Stimulated activated CD8-positive, alpha-beta memory T cell treated with anti-CD3 and anti-CD28 coated beads, Interleukin-15, amount 100 ng/mL, for 24 hours (primary cell): ENCODE data around the gene TIGD1.
"Not testable (repeated sequence)": the region's sequence is repeated elsewhere in the genome, so short reads cannot be mapped to it uniquely, and the experiment has no call there.

ENCODE experiments used
- DNase-seq: peaks from one replicate; pipeline ENCODE4 v3.0.0-alpha.2; 2020; ENCODE audit warnings: low read depth

The TIGD1 gene

DNA sequence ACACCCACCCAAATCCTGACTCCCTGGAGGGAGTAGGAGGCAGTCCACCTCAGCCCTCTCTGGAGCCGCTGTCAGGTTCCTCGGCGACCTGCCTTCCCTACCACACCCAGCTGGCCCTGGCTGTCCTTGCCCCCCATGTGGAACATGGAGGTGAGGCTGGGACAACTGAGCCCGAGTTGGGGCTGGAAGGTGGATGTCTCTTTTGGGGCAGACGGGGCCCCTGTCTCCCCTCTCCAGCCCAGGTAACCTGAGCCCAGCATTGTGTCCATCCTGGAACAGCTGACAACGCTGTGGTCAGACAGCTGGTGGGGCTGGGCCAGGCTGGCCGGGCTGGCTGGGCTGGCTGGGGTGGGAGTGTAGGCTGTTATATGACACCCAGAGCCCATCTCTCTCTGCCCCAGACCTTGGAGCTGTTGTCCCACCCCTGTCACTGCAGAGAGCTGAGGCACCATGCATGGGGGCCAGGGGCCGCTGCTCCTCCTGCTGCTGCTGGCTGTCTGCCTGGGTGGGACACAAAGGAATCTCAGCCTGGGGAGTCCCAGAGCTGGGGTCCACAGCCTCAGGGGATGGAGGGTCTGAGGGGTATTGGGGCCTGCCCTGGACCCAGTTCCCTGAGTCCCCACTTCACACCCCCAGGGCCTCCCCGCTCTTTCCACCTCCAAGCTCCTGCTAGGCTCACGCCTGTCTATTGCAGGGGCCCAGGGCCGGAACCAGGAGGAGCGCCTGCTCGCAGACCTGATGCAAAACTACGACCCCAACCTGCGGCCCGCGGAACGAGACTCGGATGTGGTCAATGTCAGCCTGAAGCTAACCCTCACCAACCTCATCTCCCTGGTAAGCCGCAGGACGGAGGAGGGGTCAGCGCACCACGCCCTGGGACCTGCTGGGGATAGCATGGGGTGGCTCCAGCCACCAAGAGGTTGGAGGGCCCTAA, 10.8 kb downstream of the TIGD1 start, which contains the start of gene CHRNG:
Gene CHRNG, plus strand, starts transcription at position 395 of the 934 bp plus-strand sequence. Its CDS starts 56 bp downstream, at position 451.
- no peak for DNase-seq

DNA sequence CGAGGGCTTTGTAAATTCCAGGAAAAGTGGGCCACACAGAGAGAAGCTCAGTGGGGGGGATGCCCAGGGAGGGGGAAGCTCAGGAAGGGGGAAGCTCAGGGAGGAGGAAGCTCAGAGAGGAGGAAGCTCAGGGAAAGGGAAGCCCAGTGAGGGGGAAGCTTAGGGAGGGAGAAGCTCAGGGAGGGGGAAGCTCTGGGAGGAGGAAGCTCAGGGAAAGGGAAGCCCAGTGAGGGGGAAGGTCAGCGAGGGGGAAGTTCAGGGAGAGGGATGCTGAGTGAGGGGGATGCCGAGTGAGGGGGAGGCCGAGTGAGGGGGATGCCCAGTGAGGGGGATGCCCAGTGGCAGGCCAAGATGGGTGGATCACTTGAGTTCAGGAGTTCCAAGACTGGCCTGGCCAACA, 11.7 kb downstream of the TIGD1 start:
- DNase-seq = no peak

DNA sequence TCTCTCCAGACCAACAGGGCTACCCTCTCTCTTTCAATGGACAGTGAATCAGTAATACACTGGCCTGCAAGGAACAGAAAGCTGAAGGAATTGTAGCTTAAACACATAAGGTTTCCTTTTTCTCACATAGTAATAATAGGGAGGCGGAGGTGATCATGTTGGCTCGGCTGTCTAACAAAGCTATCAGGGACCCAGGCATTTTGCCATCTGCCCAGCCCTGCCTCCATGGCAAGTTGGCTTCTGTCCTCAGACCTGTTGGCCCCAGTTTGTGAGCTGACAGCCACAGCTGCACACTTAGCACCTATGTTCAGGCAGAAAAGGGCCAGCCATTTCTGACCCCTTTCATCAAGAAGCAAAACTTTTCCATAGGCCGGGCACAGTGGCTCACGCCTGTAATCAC, 12.9 kb downstream of the TIGD1 start:
- no peak for DNase-seq

DNA sequence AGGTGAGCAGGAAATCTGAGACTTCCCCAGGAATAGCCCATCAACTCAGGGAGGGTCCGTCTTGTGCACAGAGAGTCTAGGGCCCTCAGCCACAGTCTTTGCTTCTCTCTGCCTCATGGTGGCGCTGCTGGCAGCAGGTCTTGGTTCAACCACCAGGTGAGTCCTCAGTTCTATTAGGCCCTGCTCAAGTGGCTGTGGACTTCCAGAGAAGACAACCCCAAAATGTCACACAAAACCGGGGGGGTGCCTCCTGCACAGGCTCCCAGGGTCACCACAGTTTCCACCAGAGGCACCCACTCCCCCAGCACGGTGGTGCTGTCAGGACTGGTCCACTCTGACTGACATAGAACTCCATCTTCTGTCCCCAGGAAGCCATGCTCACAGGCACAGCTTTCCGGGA, 13.3 kb downstream of the TIGD1 start:
- DNase-seq = no peak

DNA sequence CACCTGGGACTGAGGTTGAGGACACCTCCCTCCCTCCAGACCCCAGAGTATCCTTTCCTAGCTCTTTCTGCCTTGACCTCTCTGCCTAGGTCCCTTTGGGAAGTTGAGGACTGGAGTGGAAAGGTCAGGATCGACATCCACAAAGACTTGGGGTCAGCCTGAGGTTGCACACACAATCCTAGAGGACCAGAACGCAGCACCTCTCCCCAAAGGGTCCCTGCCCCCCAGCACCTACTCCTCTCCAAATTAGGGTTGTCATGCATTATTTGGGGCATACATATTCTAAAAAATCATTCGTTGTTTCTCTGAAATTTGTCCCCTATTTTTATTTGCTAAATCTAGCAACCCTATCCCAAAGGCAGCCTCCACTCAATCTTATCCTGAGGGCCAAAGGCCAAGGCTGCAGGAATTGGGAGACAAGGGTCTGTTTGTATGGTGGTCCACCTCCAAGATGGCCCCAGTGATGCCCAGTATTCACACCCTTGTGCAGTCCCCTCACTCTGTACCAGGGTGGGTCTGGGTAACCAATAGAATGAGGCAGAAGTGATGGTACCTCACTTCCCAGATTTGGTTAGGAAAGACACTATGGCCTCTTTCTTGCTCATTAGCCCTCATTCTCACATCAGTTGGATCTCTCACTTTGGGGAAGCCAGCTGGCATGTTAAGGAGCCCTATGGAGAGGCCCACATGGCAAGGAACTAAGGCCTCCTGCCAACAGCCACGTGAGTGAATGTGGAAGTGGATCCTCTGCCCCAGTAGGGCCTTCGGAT, 14.4 kb downstream of the TIGD1 start:
- no peak for DNase-seq

DNA sequence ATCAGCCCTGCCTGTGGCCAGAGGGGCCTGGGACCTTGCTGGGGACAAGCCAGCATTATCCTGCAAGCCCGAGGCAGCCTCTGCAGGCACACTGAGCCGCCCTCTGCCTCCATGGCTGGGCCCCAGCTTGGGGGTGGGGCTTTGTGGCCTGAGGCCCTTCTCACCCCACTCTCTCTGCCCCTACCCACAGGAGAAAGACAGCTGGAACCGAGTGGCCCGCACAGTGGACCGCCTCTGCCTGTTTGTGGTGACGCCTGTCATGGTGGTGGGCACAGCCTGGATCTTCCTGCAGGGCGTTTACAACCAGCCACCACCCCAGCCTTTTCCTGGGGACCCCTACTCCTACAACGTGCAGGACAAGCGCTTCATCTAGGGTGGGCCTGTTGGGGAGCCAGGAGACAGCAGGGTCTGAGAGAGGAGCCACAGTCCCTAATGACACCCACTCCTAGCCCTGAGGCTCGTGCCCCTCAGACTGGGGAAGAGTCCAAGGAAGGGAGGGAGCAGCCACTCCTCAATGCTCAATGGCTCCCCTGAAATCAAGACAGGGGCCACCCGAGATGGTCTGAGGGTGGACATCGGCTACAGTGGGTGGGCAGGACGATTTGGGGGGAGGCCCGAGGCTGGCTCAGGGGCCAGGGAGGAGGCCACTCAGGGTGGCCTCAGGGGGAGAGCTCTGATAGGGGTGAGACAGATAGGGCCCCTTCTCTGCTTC, 15.3 kb downstream of the TIGD1 start:
- DNase-seq = no peak

DNA sequence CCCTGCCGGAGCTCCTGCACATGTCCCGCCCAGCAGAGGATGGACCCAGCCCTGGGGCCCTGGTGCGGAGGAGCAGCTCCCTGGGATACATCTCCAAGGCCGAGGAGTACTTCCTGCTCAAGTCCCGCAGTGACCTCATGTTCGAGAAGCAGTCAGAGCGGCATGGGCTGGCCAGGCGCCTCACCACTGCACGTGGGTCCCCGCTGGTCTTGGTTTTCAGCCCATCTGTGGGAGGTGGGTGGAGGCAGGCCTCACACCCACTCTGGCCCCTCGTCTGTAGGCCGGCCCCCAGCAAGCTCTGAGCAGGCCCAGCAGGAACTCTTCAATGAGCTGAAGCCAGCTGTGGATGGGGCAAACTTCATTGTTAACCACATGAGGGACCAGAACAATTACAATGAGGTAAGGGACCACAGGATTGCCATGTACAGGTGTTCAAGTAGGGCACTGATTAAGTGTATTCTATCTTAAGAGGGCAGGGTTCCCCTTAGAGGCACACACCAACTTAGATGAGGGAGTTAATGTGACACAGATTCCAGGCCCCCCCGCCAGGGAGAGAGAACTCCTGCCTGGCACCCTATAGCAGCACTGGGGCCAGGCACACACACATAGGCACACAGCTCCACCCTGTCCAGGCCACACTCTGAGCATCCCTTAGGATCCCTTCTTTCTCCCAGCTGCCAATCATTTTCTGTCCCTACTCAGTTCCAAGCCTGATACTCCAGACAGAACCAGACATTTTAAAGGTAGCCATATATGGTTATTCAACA, 16.2 kb downstream of the TIGD1 start:
- DNase-seq = no peak

DNA sequence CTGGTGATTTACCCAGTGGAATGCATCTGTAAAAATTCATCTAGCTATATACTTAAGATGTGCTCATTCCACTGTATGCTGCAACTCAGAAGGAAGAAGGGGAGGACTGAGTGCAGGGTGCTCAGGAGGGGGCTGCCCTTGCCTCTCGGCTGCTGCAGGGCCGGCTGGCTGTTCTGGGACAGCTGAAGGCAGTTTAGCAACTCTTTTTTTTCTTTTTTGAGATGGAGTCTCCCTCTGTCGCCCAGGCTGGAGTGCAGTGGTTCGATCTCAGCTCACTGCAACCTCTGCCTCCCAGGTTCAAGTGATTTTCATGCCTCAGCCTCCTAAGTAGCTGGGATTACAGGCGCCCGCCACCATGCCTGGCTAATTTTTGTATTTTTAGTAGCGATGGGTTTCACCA, 17.5 kb downstream of the TIGD1 start:
- DNase-seq = not testable (repeated sequence)

DNA sequence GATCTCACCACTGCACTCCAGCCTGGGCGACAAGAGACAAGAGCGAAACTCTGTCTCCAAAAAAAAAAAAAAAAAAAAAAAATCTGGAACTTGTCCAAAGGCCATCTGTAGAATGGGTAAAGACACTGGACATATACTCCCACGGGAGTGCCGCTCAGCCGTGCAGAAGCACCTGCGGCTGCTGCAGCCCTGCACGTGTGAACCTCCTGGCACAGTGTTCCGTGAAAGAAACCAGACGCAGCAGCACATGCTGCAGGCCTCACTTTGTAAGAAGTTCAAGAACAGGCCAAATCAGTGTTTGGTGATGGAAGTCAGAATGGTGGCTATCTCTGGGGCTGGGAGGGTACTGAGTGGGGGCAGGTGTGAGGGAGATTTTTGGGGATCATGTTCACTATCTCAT, 17.9 kb downstream of the TIGD1 start:
- DNase-seq = no peak

DNA sequence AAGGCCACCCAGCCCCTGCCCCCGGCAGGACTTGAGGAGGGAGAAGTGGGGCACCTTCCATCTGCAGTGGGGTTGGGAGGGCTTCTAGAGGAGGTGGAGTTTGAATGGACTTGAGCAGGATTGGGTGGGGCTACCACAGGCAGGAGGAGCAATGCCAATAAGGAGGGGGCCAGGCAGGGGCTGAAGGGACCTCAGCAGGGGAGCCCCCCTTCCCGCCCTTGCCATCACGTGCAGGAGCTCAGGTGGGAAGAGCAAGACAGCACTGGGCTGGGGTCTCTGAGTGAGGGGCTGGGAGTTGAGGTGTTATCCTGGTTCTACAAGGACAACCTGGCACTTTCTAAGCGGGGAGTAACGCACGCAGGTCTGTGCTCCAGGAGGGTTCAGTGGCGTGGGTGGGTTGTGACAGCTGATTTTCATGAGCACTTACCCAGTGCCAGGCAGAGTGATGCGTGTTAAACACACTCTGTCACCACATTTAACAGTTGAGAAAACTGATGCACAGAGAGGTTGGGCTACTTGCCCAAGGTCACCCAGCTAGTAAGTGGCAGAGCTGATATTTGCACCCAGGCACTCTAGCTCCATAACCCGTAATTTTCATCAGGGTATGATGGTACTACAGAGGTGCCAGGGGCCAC, 19.6 kb downstream of the TIGD1 start:
- DNase-seq = no peak

DNA sequence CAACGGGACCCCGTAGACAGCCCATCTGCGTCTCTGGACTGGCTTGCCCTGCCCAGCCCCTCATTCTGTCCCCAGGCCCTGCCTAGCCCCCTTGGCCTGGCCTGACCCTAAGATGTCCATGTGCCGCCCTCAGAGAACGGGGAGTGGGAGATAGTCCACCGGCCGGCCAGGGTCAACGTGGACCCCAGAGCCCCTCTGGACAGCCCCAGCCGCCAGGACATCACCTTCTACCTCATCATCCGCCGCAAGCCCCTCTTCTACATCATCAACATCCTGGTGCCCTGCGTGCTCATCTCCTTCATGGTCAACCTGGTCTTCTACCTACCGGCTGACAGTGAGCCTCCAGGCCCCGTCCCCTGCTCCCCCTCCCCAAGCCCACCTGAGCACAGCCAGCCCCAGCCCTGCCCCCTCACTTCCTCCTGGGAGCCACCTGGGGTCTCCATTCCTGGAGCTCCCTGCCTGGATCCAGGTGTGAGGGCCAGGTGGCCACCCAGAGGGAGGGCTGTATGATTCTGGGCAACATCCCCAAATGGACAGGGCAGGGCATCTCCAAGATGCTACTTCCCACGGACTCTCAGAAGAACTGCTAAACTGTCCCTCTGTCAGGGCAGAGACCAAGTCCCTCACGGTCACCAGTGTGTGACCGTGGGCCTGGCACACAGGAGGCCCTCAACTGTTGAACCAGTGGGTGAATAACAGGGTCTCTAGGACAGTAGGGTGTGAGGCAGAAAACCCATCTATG, 20.4 kb downstream of the TIGD1 start:
- no peak for DNase-seq

DNA sequence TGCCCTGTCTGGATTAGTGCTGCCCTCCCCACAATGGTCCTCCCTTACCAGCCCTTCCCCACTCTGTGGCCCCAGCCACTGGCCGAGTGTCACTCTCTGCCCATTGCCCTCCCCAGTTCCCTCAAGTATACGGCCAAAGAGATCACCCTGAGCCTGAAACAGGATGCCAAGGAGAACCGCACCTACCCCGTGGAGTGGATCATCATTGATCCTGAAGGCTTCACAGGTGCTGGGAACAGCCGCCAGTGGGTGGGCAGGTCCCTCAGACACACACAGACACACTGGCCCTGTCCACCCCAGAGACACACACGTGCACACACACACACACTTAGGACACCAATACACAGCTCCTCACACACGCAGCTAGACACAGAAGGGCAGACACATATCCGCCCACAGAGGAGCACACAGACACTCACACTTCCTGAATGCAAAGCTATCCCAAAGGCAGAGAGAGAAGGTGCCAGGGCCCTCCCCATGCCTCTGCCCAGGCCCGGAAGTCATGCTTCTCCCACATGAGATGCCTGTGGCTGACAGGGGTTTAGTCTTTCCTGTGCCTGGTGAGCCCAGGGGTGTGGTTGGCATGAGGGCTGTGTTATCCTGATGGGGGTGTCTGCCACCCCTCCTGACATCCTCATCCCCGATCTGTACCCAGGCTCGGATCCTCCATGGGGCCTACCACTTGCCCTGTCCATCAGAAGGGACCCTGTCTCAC, 21.5 kb downstream of the TIGD1 start:
- no peak for DNase-seq

DNA sequence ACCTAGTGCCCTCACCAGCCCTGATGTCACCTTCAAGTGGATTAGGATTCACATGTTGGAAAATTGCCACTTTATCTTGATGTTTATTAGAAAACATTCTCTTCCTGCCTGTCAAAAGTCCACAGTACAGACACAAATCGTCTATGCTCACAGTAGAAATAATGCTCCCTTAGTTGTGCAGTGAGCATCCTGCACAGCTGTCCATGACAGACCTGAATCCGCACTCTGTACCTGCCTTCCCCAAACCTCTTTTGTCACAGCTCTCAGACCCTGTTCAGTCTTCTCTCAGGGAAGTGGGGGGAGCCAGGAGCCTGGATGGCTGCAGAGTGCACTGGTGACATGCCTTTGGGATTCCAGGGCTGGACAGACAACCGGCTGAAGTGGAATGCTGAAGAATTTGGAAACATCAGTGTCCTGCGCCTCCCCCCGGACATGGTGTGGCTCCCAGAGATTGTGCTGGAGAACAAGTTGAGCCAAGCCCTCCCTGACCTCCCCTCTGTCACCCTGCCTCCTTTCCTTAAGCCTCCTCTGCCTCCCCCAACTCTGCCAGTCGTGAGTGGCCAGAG, 22.4 kb downstream of the TIGD1 start:
- no peak for DNase-seq

DNA sequence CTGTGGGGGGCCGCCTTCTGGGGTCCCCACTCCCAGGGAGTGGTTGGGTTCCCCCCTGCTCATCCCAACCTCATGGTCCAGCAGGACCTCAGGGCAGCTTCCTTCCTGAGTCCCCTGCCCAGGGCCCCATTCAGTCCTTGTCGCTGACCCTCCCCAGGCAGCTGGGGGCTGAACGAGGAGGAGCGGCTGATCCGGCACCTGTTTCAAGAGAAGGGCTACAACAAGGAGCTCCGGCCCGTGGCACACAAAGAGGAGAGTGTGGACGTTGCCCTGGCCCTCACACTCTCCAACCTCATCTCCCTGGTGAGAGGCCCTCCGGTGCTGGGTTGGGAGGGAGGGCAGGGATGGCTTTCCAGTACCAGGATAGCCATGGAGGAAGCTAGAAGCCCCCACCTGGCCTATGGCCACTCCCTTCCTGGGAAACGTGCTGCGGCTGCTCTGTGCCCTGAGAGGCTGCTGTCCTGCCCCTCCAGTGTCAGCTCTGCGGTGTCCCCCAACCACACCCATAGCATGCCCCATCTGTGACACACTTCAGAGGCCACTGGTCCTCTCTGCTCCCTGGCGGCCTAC, 23.9 kb downstream of the TIGD1 start:
- DNase-seq = no peak

DNA sequence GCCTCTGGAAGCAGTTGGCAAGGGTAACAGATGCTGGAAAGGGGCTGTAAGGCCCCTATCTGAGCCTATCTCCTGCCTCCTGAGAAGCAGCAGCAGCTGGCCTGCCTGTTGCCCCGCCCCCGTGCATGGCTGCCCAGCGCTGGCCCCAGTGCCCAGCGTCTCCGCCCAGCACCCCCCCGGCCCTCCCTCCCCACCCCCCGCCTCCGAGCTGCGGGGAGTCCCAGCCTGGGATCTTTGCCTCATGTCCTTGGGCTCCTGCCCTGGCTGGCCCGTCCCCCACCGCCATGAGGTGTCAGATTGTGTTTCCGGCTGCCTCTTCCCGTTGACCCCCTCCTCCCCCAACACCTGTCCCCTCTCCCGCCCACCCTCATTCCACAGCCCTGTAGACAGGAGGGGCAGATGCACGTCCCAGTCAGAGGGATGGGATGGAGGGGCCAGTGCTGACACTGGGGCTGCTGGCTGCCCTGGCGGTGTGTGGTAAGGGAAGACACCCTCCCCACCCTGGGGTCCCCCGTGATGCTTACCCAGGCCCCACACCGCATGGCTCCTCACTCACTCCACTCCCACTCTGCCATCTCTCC, 24.5 kb downstream of the TIGD1 start, which contains the start of gene CHRND:
Gene CHRND, plus strand, starts transcription at position 370 of the 581 bp plus-strand sequence. Its CDS starts 56 bp downstream, at position 426.
- DNase-seq = no peak

DNA sequence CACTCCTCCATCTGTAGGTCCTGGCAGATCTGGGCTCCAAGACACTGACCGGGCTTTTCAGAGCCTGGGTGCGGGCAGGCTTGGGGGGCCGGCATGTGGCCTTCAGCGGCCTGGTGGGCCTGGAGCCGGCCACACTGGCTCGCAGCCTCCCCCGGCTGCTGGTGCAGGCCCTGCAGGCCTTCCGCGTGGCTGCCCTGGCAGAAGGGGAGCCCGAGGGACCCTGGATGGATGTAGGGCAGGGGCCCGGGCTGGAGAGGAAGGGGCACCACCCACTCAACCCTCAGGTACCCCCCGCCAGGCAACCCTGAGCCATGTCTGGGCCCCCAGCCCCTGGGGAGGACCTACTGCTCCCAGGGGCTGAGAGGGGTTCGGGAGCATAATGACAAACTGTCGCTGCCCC, 25.2 kb downstream of the TIGD1 start:
- DNase-seq = no peak

DNA sequence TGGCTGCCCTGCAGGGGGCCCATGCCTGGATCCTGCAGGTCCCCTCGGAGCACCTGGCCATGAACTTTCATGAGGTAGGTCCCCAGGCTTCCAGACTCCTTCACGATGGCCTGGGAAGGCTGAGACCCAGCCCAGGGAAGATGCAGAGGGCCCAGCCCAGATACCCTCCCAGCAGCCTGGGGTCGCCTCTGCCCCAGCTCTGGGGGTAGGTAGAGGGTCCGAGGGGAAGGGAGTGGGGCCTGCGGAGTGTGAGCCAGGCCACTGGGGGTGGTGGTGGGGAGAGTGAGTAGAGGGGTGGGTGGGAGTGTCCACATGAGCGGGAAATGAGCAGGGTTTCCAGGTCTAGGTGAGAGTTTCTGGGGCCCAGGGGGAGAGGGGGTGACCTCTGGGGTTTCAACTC, 25.6 kb downstream of the TIGD1 start:
- DNase-seq = no peak
